ENCODE data around the gene FBP1.

FBP1 gene

GRCh38 chr9:94639061-94639998 is at the start of gene FBP1:
Gene FBP1 (minus strand): TSS chr9:94639518. CDS start chr9:94639310, 208 bp downstream.
- H3K9me3 Mint-ChIP-seq, result no peaks in the 10 kb centered on the region
- H3K4me3 Mint-ChIP-seq, result peak within 1 kb of the TSS; percentile 80 to 87 (median 85)
- peaks cover 12% of the 10 kb centered on the region for H3K4me1 Mint-ChIP-seq
- H3K27me3 Mint-ChIP-seq (ENCODE audit: low read depth), result peaks cover 64% of the 10 kb centered on the region
- no peak for TF ChIP-seq CTCF (IDR thresholded peaks at IDR 0.05; ENCODE audit: unreplicated experiment in 3 of 3)
- H3K27ac Mint-ChIP-seq, result peak within 1 kb of the TSS in 1 of 3 experiments; percentile 57
- no peaks in the 10 kb centered on the region for H3K36me3 Mint-ChIP-seq (ENCODE audit: low read depth)

GRCh38 chr9:94687451-94687850 is 48.1 kb upstream of the FBP1 start:
- Mint-ChIP-seq H3K36me3 (ENCODE audit: low read depth) (no peaks in the 10 kb centered on the region), H3K9me3 (no peaks in the 10 kb centered on the region), H3K27ac (peak overlapping the region; percentile 30 to 85 (median 49)), H3K4me3 (no peak overlapping the region), H3K27me3 (ENCODE audit: low read depth) (peaks cover 12% of the 10 kb centered on the region), H3K4me1 (peaks cover 6% of the 10 kb centered on the region)
- no peak for TF ChIP-seq CTCF (IDR thresholded peaks at IDR 0.05; ENCODE audit: unreplicated experiment in 3 of 3)

GRCh38 chr9:94685359-94685758 is 46.0 kb upstream of the FBP1 start:
- H3K4me1 Mint-ChIP-seq, result peaks cover 7% of the 10 kb centered on the region
- TF ChIP-seq CTCF (IDR thresholded peaks at IDR 0.05; ENCODE audit: unreplicated experiment in 3 of 3), result no peak
- H3K27me3 Mint-ChIP-seq (ENCODE audit: low read depth), result peaks cover 17% of the 10 kb centered on the region
- no peaks in the 10 kb centered on the region for H3K36me3 Mint-ChIP-seq (ENCODE audit: low read depth)
- H3K9me3 Mint-ChIP-seq, result no peaks in the 10 kb centered on the region
- H3K27ac Mint-ChIP-seq, result no peak overlapping the region
- no peak overlapping the region for H3K4me3 Mint-ChIP-seq

GRCh38 chr9:94681508-94681907 is 42.2 kb upstream of the FBP1 start:
- no peak overlapping the region for H3K4me3 Mint-ChIP-seq
- peaks cover 19% of the 10 kb centered on the region for H3K4me1 Mint-ChIP-seq
- peak; percentile 68 to 83 (median 70) for TF ChIP-seq CTCF (IDR thresholded peaks at IDR 0.05; ENCODE audit: unreplicated experiment in 3 of 3)
- no peaks in the 10 kb centered on the region for H3K9me3 Mint-ChIP-seq
- H3K27ac Mint-ChIP-seq, result peak overlapping the region in 2 of 3 experiments; percentile 36 to 40
- no peaks in the 10 kb centered on the region for H3K36me3 Mint-ChIP-seq (ENCODE audit: low read depth)
- H3K27me3 Mint-ChIP-seq (ENCODE audit: low read depth), result peaks cover 17% of the 10 kb centered on the region

- peaks cover 17% of the 10 kb centered on the region for H3K27me3 Mint-ChIP-seq (ENCODE audit: low read depth)
- no peaks in the 10 kb centered on the region for H3K36me3 Mint-ChIP-seq (ENCODE audit: low read depth)
- TF ChIP-seq CTCF (IDR thresholded peaks at IDR 0.05; ENCODE audit: unreplicated experiment in 3 of 3), result no peak
- H3K27ac Mint-ChIP-seq, result no peak overlapping the region
- peaks cover 23% of the 10 kb centered on the region for H3K4me1 Mint-ChIP-seq
- H3K4me3 Mint-ChIP-seq, result no peak overlapping the region
- no peaks in the 10 kb centered on the region for H3K9me3 Mint-ChIP-seq
Observed at GRCh38 chr9:94680621-94681020, 41.3 kb upstream of the FBP1 start.
